HG03064 (cell line): ENCODE measurements around the gene PDE6B.

Experiments
- ATAC-seq: cut with Tn5 transposase; IDR thresholded peaks from one replicate; pipeline ENCODE4 v1.9.1; 2021; ENCODE audit warnings: low read depth; ENCODE audit not compliant: unreplicated experiment

Gene PDE6B

DNA sequence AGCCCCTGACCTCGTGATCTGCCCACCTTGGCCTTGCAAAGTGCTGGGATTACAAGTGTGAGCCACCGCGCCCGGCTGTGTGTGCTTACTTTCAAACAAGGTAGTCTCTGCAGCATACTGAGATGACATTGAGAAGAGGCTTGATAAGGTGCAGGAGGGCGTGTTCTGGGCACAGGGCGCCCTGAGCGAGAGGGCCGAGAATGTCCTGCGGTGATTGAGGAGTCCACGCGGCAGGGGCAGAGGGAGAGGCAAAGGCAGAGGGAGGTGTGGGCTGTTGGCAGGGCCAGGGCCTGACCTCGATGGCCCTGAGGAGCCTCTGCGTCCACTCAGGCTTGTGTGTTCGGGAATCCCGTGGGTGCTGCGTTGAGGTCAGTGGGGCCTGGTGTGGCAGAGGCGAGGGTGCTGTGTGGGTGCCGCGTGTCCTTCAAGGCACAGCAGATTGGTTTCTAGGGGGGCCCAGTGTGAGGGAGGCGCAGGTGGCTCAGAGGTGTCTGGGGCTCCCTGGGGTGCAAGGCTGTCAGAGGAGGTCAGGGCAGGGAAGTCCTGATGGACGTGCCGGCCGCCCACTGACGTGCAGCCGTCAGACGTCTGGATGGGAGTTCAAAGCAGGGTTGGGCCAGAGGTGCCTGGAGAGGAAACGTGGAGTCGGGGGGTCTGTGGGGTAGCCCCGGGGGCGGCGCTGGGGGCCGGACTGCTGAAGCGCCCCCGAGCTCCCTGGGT, 92.4 kb downstream of the PDE6B start:
- ATAC-seq = no peak

DNA sequence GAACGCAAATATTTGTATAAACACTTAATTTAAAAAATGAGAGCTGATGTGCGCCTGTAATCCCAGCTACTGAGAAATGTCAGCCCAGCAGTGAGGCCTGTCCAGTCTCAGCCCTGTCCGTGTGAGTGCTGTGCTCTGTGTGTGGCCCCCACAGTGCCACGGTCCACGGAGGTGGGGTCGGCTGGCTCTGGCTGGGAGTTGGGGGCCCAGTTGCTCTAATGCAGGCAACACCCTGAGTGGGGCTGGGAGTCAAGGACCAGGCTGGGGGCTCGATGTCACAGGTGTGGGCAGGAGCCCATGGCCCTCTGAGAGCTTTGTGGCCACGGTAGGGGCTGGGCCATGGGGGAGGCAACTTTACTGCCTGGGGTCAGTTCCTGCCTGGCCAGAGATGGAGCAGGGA, 93.1 kb downstream of the PDE6B start:
- no peak for ATAC-seq
